OCI-LY7 (cell line): ENCODE measurements around the gene ANAPC16. TPM values are rescaled to one million over a fixed set of nuclear protein-coding genes. Genes with fewer than 3 reads are reported as not detected.

ENCODE experiments used
- BruUV-seq: library from RNA; stranded (reverse); fragments of 400-500 nt; replicated peaks from 2 replicates; lab custom pipeline; 2021; lab: Mats Ljungman, UMichigan
- CTCF ChIA-PET: fragments of 300-600 bp; sonication (Branson Sonifier 250); formaldehyde crosslinking; loops from one replicate; lab custom pipeline; 2022; ENCODE audit warnings: antibody characterized with exemption; ENCODE audit not compliant: unreplicated experiment; lab: Charles Lee
- POLR2A ChIA-PET: fragments of 300-600 bp; sonication (Branson Sonifier 250); formaldehyde crosslinking; loops from one replicate; lab custom pipeline; 2022; ENCODE audit warnings: antibody characterized with exemption; lab: Charles Lee
- DNase-seq: peaks from one replicate; pipeline ENCODE4 v3.0.0-alpha.2; 2015; ENCODE audit warnings: low spot score
- H2AFZ ChIP-seq: fragments of 200-600 bp; sonication (generic), shearing (Covaris generic); 2 replicates; pipeline ENCODE4 v1.6.1; 2014; ENCODE audit warnings: mild to moderate bottlenecking, antibody characterized with exemption, low read length, moderate library complexity
- H3K27ac ChIP-seq: fragments of 200-600 bp; sonication (generic); 2 replicates; pipeline ENCODE4 v1.5.1; 2014; ENCODE audit warnings: mixed run types, low read depth, mild to moderate bottlenecking, moderate library complexity, low read length, inconsistent platforms; ENCODE audit not compliant: poor library complexity, severe bottlenecking
- H3K36me3 ChIP-seq: fragments of 200-600 bp; sonication (generic); 2 replicates; pipeline ENCODE4 v1.6.1; 2014; ENCODE audit warnings: mild to moderate bottlenecking, antibody characterized with exemption, low read length, moderate library complexity, mixed read lengths; ENCODE audit not compliant: insufficient read depth
- H3K4me1 ChIP-seq: fragments of 200-600 bp; sonication (generic); 2 replicates; pipeline ENCODE4 v1.5.1; 2014; ENCODE audit warnings: mild to moderate bottlenecking, low read length; ENCODE audit not compliant: insufficient read depth, poor library complexity, severe bottlenecking
- H3K4me2 ChIP-seq: fragments of 200-600 bp; sonication (generic); 2 replicates; pipeline ENCODE4 v1.6.1; 2014; ENCODE audit warnings: mild to moderate bottlenecking, low read length
- H3K4me3 ChIP-seq: fragments of 200-600 bp; sonication (generic); 2 replicates; pipeline ENCODE4 v1.5.1; 2014; ENCODE audit warnings: mild to moderate bottlenecking, low read depth, low read length; ENCODE audit not compliant: poor library complexity, severe bottlenecking
- H3K79me2 ChIP-seq: fragments of 200-600 bp; sonication (generic); 2 replicates; pipeline ENCODE4 v1.6.1; 2016; ENCODE audit warnings: low read depth, mild to moderate bottlenecking, low read length, moderate library complexity, mixed read lengths; ENCODE audit not compliant: insufficient read depth
- H3K9me2 ChIP-seq: fragments of 200-600 bp; sonication (generic); 2 replicates; pipeline ENCODE4 v1.6.1; 2016; ENCODE audit warnings: mild to moderate bottlenecking, low read length, mixed read lengths; ENCODE audit not compliant: insufficient read depth
- H3K9me3 ChIP-seq: fragments of 200-600 bp; sonication (generic); 2 replicates; pipeline ENCODE4 v1.6.1; 2014; ENCODE audit warnings: mild to moderate bottlenecking, mixed run types, low read length, mixed read lengths
- H4K20me1 ChIP-seq: fragments of 200-600 bp; sonication (generic); 2 replicates; pipeline ENCODE4 v1.6.1; 2014; ENCODE audit warnings: mild to moderate bottlenecking, antibody characterized with exemption, low read length, moderate library complexity, mixed read lengths; ENCODE audit not compliant: insufficient read depth
- CTCF ChIP-seq: fragments of 200-600 bp; sonication (generic); conservative IDR thresholded peaks from 2 replicates; pipeline ENCODE4 v1.5.1; 2014; ENCODE audit warnings: mild to moderate bottlenecking, antibody characterized with exemption, low read length, moderate library complexity, mixed read lengths
- EZH2phosphoT487 ChIP-seq: fragments of 200-600 bp; sonication (generic); IDR thresholded peaks from 2 replicates; pipeline ENCODE4 v1.6.1; 2018; ENCODE audit warnings: low read depth, borderline replicate concordance, mild to moderate bottlenecking, mixed run types, antibody characterized with exemption, low read length, moderate library complexity, mixed read lengths
- intact Hi-C: fragments of 100-400 bp; cut with micrococcal nuclease; formaldehyde crosslinking; loops from one replicate; pipeline ENCODE4 v1.10.0; 2022; ENCODE audit not compliant: unreplicated experiment
- total RNA-seq, 2 experiments: library from RNA; depleted of rRNA in 1 of 2; stranded (reverse); fragments of >200 nt in 1 of 2; shearing (Covaris generic) in 1 of 2; gene quantifications; 2 replicates each; pipeline ENCODE4 v1.2.3, GENCODE V29; 2014 to 2022

The ANAPC16 gene
- total RNA-seq, 2 experiments from 2014 or later, result 68.0 to 92.8 TPM

GRCh38 chr10:72194949-72195348 lies 20.9 kb upstream of the ANAPC16 start:
- TF ChIP-seq CTCF, result no peak
- no peak for TF ChIP-seq EZH2phosphoT487
- ChIA-PET CTCF (no interaction called here), POLR2A (interaction anchor here (0.6 to 0.7 kb wide), 2 partner anchors 71 to 476 kb away, joined by 3 to 6 read pairs; no protein-coding TSS in a partner anchor)
- H3K36me3 ChIP-seq, result peaks cover 48% of the 10 kb centered on the region
- H3K79me2 ChIP-seq, result no peaks in the 10 kb centered on the region
- no peaks in the 10 kb centered on the region for H3K9me3 ChIP-seq
- no peaks in the 10 kb centered on the region for H3K9me2 ChIP-seq
- intact Hi-C loops, result no loop called here
- H3K4me1 ChIP-seq, result no peaks in the 10 kb centered on the region
- H4K20me1 ChIP-seq, result no peaks in the 10 kb centered on the region
- no peak for DNase-seq
- no peak overlapping the region for H3K4me3 ChIP-seq
- no peak overlapping the region for H3K4me2 ChIP-seq
- H2AFZ ChIP-seq, result no peak overlapping the region
- no peak overlapping the region for H3K27ac ChIP-seq
- BruUV-seq, result no TSS peak

GRCh38 chr10:72200883-72201282 lies 14.9 kb upstream of the ANAPC16 start:
- peaks cover 64% of the 10 kb centered on the region for H3K36me3 ChIP-seq
- BruUV-seq, result no TSS peak
- CTCF ChIA-PET, result no interaction called here

GRCh38 chr10:72201293-72201692 lies 14.5 kb upstream of the ANAPC16 start:
- no peak for TF ChIP-seq CTCF
- TF ChIP-seq EZH2phosphoT487, result no peak
- H4K20me1 ChIP-seq, result no peaks in the 10 kb centered on the region
- BruUV-seq, result no TSS peak
- H3K4me2 ChIP-seq, result no peak overlapping the region
- no peak overlapping the region for H3K4me3 ChIP-seq
- no peak for DNase-seq
- no peaks in the 10 kb centered on the region for H3K4me1 ChIP-seq
- H3K36me3 ChIP-seq, result peaks cover 60% of the 10 kb centered on the region
- no peaks in the 10 kb centered on the region for H3K9me3 ChIP-seq
- no peaks in the 10 kb centered on the region for H3K79me2 ChIP-seq
- H3K27ac ChIP-seq, result no peak overlapping the region
- CTCF ChIA-PET, result no interaction called here
- no peak overlapping the region for H2AFZ ChIP-seq
- H3K9me2 ChIP-seq, result no peaks in the 10 kb centered on the region
- POLR2A ChIA-PET, result no interaction called here
- intact Hi-C loops, result no loop called here

More at GRCh38 chr10:72200883-72201282, 14.9 kb upstream of the ANAPC16 start:
- Histone ChIP-seq H3K4me3 (no peak overlapping the region), H3K79me2 (no peaks in the 10 kb centered on the region), H3K9me3 (no peaks in the 10 kb centered on the region), H3K27ac (no peak overlapping the region), H3K4me2 (no peak overlapping the region), H3K9me2 (no peaks in the 10 kb centered on the region), H3K4me1 (no peaks in the 10 kb centered on the region), H2AFZ (no peak overlapping the region), H4K20me1 (no peaks in the 10 kb centered on the region)
- intact Hi-C loops, result no loop called here
- TF ChIP-seq CTCF, result no peak
- DNase-seq, result no peak
- POLR2A ChIA-PET, result no interaction called here
